Subcutaneous adipose tissue (tissue), 4 donors: ENCODE data around the gene CREBZF. TPM values are rescaled to one million over a fixed set of nuclear protein-coding genes. Genes with fewer than 3 reads are reported as not detected.

Experiments
- CTCF ChIP-seq: fragments of 450-650 bp; IDR thresholded peaks from one replicate; pipeline ENCODE4 v1.5.1; 2016; ENCODE audit warnings: low read depth, mild to moderate bottlenecking, control low read depth, antibody characterized with exemption, moderate library complexity
- total RNA-seq, 4 donors: library from RNA; depleted of rRNA; stranded (reverse); fragments of >200 nt; gene quantifications; one replicate each; pipeline ENCODE4 v1.1.0, GENCODE V29; 2016

CREBZF gene
- total RNA-seq, 4 donors from 2014 or later, result 51.8 to 65.9 (median 62.5) TPM

- TF ChIP-seq CTCF, result no peak
Observed at GRCh38 chr11:85627998-85628770, 36.7 kb downstream of the CREBZF start, which contains the start of gene TMEM126B. Gene TMEM126B (plus strand): TSS chr11:85628593. CDS start chr11:85628608, 15 bp downstream.

GRCh38 chr11:85627332-85627997 is 37.5 kb downstream of the CREBZF start, which contains the start of gene DLG2:
Gene DLG2 (minus strand): TSS chr11:85627344.
- no peak for TF ChIP-seq CTCF

- no peak for TF ChIP-seq CTCF
Observed at GRCh38 chr11:85626496-85626895, 38.4 kb downstream of the CREBZF start.

GRCh38 chr11:85620256-85620655 is 44.7 kb downstream of the CREBZF start:
- TF ChIP-seq CTCF, result no peak

GRCh38 chr11:85619499-85619898 is 45.4 kb downstream of the CREBZF start:
- no peak for TF ChIP-seq CTCF

Other genes with a start within 250 kb of the CREBZF start
- 1 to 10 TPM; 3.6 to 7.0 (median 6.1) TPM for gene DLG2, start 37.8 kb downstream of the CREBZF start, total RNA-seq
- 10 to 100 TPM; 41.1 to 69.3 (median 58.2) TPM for gene TMEM126B, start 36.5 kb downstream of the CREBZF start, total RNA-seq
- 10 to 100 TPM; 18.9 to 71.9 (median 32.2) TPM for gene TMEM126A, start 17.2 kb downstream of the CREBZF start, total RNA-seq
- 1 to 10 TPM in 2 of 4 donors, under 1 TPM in 2; 0.49 to 2.2 (median 0.88) TPM for gene CCDC89, start 21.1 kb upstream of the CREBZF start, total RNA-seq
- 10 to 100 TPM; 14.3 to 27.7 (median 20.9) TPM for gene SYTL2, start 146.0 kb upstream of the CREBZF start, total RNA-seq
- gene CCDC83, start 190.3 kb upstream of the CREBZF start, total RNA-seq, result not detected